Activated gamma-delta T cell (primary cell): ENCODE results near the gene ZNF816.
"Not testable (repeated sequence)": the region's sequence is repeated elsewhere in the genome, so short reads cannot be mapped to it uniquely, and the experiment has no call there.

Source experiments
- DNase-seq: peaks from one replicate; lab custom pipeline; 2025; lab: John Stamatoyannopoulos, UW

Gene ZNF816

DNA sequence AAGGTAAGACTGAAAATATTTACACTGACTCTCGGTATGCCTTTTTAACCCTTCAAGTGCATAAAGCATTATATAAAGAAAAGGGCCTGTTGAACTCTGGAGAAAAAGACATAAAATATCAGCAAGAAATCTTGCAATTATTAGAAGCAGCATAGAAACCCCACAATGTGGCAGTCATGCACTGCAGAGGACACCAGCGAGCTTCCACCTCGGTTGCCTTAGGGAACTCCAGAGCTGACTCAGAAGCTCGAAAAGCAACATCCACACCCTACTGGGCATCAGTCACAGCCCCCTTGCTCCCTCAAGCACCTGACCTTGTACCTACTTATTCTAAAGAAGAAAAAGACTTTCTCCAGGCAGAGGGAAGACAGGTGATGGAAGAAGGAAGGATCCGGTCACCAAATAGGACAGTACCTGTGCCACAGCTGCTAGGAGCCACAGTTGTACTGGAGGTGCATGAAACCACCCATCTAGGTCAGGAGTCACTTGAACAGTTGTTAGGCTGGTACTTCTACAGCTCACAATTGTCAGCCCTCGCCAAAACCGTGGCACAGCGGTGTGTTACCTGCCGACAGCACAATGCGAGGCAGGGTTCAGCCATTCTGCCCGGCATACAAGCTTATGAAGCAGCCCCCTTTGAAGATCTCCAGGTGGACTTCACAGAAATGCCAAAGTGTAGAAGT is 2.9 kb downstream of the ZNF816 start:
- DNase-seq, result no peak

DNA sequence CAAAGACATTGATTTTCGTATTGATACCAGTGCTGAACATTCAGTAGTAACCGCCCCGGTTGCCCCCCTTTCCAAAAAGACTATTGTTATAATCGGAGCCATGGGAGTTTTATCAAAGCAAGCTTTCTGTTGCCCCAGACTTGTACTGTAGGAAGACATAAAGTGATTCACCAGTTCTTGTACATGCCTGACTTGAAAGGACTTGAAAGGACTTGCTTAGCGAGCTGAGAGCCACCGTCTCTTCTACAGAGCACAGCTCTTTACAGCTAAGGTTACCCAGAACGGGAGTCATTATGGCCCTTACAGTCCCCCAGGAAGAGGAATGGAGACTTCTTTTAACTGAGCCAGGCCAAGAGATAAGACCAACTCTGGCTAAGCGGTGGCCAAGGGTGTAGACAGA is 5.1 kb downstream of the ZNF816 start:
- no peak for DNase-seq

DNA sequence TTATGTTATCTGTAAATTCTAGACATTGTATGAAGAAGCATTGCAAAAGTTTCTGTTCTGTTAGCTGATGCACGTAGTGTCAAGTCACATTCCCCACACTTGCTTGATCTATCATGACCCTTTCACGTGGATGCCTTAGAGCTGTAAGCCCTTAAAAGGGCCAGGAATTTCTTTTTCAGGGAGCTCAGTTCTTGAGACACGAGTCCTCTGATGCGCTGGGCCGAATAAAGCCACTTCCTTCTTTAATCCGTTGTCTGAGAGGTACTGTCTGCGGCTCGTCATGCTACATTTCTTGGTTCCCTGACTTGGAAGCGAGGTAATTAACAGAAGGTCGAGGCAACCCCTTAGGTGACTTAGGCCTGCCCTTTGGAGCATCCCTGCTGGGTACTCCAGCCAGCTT is 5.8 kb downstream of the ZNF816 start:
- no peak for DNase-seq

DNA sequence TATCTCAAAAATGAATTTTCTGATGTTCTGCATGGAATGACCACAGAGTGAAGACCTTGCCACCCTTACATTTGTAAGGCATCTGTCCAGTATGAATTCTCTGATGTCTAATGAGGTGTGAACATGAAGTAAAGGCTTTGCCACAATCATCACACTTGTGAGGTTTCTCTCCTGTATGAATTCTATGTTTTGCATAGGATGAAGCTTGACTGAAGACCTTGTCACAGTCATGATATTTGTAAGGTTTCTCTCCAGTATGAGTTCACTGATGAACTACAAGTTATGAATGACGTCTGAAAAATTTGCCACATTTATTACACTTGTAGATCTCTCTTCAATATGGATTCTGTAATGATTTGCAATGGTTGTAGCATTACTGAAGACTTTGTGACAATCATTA is 13.3 kb downstream of the ZNF816 start:
- no peak for DNase-seq

DNA sequence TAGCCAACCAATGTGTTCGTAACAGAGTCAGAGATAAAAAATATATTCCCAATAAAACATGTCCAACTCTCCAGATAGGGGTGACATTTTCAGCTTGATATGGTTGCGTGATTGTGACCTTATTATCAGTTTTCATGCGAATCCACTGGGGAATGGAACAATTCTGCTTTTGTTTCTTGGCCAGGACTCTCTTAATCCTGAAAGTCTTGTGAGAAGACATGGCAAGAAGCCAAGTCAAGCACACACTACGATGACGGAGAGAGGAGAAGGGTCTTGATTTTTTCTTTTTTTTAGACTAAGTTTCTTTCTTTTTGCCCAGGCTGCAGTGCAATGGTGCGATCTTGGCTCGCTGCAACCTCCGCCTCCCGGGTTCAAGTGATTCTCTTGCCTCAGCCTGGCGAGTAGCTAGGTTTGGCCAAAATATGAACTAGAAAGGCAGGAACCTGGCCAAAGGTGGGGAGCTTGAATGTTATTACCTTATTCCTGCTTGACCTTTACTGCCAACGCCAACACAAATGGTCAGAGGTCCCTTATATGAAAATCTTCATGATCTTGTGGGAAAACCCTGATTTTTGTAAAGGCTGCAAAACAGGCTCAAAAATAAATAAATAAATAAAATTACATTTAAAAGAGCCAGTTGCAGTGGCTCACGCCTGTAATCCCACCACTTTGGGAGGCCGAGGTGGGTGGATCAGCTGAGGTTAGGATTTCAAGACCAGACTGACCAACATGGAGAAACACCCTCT is 14.5 kb downstream of the ZNF816 start:
- DNase-seq, result no peak

DNA sequence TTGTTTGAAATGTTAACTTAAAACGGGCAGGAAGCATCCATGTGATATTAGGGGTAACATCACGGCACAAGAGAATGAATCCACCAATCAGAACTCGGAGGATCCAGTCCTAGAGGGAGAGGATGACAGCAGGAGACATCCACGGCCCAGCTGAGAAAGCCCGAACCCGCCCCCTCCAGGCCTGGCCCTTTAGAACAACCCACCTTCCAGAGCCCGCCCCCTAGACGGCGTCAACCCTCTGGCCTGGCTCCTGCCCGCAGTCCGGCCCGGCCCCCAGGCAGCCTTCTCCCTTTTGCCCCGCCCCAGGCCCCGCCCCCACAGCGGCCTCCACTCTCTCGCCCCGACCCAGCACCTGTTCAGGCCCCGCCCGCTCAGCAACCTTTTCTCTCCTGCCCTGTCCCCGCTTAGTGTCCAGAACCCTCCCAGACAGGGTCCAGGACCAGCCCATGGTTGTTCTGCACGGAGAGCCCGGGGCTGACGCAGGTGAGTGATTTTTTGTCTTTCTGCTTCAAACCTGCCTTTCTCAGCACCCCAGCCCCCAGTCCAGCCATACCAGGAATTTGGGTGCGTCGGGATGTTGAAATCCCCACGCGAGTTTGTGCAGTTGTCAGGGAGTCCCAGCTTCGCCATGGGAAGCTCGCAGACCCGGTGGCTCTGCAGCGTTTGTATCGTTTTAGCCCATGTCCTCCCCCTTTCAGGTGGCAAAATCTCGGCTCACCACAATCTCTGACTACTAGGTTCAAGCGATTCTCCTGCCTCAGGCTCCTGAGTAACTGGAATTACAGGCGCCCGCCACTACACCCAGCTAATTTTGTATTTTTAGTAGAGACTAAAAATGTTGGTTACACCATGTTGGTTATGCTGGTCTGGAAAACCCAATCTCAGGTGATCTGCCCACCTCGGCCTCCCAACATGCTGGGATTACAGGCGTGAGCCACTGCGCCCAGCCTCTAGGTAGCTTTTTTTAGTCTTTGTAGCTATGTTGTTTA is 16.1 kb downstream of the ZNF816 start:
- DNase-seq, result no peak

DNA sequence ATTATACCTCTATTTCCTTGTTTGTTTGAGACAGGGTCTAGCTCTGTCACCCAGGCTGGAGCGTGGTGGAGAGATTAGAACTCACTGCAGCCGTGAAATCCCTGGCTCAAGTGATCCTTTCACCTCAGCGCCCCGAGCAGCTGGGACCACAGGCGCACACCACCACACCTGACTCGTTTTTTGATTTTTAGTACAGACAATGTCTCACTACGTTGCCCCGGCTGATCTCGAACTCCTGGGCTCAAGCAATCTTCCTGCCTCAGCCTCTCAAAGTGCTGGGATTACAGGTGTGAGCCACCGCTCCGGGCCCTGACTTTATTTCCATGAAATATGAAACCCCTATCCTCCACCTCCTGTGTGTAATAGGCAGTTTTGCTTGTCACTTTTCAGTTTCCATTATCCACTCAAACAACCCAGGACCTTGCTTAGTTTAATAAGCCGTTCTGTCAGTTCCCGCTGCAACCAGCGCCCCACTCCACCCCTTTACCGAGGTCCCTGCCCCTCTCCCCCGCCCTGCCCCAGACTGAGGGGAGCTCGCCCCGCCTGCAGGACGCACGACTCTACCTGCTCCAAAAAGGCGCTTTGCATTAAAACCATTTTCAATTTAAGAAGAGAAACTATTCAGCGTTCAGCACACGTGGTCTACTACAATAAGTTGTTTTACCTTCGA is 16.9 kb downstream of the ZNF816 start:
- DNase-seq, result no peak

DNA sequence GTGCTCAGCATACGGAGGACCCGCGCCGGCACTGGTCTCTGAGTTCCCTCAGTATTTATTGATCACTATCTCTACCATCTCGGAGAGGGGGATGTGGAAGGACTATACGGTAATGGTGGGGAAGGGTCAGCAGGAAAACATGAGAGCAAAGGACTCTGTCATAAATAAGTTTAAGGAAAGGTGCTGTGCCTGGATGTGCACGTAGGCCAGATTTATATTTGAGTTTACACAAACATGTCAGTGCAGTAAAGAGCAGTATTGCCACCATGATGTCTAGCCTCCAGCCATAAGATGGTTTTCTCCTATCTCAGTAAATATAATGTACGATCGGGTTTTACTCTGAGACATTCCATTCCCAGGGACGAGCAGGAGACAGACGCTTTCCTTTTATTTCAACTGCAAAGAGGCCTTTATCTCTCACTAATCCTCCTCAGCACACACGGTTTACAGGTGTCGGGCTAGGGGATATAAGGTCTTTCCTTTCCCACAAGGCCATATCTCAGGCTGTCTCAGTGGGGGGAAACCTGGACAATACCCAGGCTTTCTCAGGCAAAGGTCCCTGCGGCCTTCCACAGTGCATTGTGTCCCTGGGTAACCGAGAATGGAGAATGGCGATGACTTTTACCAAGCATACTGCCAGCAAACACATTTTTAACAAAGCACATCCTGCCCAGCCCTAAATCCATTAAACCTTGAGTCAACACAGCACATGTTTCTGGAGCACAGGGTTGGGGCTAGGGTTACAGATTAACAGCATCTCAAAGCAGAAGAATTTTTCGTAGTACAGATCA is 17.8 kb downstream of the ZNF816 start:
- DNase-seq, result not testable (repeated sequence)

DNA sequence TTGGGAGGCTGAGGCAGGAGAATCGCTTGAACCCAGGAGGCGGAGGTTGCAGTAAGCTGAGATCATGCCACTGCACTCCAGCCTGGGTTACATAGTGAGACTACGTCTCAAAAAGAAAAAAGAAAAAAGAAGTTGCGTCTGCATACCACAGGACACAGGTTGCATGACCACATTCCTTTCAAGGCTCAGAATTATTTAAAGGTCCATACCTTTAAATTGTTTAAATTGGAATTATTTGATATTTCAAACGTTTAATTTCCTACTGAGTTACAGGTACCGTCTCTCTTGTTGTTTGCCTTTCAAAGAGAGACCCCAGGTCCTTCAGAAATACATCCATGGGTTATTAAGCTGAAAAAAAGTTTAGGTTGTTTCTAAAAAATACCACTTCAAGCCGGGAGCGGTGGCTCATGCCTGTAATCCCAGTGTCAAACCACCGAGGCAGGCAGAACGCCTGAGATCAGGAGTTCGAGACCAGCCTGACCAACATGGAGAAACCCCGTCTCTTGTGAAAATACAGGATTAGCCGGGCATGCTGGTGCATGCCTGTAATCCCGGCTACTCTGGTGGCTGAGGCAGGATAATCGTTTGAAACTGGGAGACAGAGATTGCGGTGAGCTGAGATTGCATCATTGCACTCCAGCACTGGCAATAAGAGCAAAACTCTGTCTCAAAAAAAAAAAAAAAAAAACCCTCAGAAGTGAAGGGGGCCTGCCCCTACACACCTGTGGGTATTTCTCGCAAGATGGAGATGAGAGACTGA is 18.6 kb downstream of the ZNF816 start:
- no peak for DNase-seq

DNA sequence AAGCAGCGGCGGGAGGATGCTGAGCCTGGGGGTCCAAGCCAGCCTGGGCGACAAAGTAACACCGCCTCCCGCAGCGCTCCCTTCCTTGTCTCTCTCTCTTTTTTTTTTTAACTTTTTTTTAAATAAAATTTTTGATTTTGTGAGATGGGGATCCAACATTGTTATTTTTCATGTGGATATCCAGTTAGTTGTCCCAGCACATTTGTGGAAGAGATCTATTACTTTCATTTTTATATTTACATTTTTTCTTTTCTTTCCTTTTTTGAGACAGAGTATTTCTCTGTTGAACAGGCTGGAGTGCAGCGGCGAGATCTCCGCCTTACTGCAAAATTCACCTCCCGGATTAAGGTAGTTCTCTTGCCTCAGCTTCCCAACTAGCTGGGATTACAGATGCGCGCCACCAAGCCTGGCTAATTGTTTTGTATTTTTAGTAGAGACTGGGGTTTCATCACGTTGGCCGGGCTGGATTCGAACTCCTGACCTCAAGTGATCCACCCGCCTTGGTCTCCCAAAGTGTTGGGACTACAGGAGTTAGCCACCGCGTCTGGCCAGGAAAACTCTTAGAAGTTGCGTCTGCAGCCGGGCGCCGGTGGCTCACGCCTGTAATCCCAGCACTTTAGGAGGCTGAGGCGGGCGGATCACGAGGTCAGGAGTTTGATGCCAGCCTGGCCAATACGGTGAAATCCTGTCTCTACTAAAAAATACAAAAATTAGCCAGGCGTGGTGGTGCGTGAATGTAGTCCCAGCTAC is 19.4 kb downstream of the ZNF816 start:
- DNase-seq, result no peak

DNA sequence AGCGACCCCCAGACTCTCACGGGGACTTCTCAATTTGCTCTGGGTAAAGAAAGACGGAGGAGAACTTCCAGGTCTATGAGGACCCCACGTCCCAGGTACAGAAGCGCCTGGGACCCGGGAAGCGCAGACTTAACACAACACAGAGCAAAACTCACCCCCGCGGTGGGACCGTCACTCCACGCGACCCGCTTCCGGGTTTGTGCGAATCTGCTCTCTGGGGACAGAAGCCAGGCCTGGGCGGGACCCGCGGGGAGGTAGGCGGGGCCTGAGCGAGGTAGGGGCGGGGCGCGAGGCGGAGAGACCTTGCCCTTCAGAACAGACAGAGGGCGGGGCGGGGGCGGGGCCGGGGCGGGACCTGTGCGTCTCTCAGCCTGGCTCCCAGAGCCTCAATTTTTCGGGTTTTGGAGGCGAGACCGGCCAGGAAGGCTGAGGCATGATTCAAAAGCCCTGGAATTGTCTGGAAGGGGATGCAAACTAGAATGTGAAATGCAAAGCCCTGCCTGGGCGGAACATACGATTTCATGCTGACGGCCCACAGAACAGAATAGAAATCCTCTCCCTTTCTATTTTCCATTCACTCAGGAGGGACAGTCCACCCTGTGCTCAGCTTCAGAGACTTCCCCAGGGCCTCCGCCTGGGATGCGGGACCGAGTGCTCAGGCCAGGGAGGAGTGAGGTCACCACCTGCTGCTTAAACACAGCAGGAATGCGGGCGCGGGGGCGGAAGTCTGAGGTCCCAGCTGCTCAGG is 20.1 kb downstream of the ZNF816 start:
- peak; percentile 92 for DNase-seq

DNA sequence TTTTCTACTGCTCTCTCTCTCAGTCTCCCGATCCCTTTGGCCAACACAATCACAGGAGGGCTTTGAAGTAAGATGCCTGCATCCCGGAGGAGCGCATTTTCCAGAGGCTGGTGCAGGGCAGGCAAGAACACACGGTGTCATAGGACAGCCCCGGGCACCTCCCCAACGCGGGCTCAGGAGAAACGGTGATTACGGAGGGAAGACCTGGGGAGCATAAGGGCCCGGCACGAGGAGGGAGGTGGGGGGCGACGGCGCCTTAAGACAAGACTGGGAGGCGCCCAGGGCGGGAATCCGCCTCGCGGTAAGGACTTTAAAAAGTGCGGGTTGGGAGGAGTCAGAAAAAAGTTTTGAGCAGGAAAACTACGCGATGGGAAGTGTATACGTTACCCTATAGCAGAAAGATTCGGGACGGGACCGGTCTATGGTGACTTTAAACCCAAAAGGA is 20.7 kb downstream of the ZNF816 start:
- DNase-seq, result no peak

DNA sequence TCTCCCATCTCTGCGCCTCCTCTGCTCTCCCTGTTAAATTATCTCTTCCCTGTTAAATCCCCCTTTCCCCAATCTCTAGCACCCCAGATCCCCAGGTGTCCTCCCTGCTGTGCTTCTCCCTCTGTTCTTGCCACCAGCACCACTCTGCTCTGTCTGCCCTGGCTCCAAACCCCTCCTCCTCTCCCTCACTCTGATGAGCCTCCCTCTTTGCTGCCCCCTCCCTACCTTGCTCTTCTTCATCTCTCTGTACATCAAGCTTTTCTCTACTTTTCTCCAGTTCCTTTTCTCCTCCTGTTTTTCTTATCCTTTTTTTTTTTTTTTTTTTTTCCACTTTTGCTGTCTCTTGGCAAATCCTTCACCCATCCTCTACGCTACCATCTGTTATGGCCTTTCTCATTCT is 21.2 kb downstream of the ZNF816 start:
- not testable (repeated sequence) for DNase-seq

DNA sequence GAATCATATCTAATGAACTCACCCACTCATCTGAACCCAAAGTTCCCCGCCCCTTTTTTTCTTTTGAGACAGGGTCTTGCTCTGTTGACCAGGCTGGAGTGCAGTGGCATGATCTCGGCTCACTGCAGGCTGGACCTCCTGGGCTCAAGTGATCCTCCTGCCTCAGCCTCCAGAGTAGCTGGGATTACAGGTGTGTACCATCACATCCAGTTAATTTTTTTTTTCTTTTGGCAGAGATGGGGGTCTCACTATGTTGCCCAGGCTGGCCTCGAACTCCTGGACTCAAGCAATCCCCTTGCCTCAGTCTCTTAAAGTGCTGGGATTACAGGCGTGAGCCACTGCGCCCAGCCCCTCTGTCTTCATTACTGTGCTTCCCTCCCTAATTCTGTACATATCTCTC is 21.8 kb downstream of the ZNF816 start:
- not testable (repeated sequence) for DNase-seq

DNA sequence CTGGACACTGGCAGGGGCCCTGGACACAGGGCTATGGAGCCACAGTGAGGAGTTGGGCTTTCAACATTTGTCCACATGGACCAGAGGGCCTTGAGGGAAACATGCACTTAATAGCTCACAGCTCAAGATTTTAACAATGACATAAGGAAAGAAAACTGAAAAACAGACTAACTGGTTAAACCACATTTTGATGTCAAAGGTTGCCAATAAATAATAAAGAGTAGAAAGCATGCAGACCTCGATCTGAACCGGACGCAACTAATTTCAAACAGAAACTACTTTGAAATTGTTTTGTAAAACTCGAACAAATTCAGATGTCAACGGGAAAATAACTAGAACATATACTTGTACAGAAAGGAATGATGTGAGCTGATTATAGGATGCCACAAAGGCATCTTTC is 23.9 kb downstream of the ZNF816 start:
- DNase-seq, result no peak

DNA sequence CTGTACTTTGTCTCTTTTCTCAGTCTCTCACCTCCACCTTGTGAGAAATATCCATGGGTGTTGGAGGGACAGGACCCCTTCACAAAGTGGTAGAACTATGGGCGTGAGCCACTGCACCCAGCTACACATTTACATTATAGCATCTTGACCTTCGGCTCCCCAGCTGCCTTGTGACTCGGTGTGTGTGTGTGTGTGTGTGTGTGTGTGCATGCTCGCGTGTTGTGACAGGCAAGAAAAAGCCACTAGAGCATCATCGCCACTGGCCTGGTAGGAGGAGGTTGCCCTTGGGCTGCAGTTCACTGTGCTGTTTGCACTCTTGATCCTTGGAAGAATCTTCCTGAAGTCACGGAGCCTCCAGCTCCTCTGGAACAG is 25.7 kb downstream of the ZNF816 start:
- no peak for DNase-seq

DNA sequence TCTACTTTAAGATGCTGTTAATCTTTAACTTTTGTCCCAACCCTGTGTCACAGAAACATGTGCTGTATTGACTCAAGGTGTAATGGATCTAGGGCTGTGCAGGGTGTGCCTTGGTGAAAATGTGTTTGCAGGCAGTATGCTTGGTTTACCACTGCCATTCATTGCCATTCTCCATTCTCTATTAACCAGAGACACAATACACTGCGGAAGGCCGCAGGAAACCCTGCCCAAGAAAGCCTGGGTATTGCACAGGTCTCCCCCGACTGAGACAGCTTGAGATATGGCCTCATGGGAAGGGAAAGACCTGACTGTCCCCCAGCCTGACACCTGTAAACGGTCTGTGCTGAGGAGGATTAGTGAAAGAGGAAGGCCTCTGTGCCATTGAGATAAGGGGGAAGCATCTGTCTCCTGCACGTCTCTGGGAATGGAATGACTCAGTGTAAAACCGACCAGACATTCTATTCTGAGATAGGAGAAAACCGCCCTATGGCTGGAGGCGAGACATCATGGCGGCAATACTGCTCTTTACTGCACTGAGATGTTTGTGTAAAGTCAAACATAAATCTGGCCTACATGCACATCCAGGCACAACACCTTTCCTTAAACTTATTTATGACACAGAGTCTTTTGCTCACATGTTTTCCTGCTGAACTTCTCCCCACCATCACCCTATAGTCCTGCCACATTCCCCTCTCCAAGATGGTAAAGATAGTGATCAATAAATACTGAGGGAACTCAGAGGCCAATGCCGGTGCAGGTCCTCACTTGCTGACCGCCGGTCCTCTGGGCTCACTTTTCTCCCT is 26.3 kb downstream of the ZNF816 start:
- no peak for DNase-seq

DNA sequence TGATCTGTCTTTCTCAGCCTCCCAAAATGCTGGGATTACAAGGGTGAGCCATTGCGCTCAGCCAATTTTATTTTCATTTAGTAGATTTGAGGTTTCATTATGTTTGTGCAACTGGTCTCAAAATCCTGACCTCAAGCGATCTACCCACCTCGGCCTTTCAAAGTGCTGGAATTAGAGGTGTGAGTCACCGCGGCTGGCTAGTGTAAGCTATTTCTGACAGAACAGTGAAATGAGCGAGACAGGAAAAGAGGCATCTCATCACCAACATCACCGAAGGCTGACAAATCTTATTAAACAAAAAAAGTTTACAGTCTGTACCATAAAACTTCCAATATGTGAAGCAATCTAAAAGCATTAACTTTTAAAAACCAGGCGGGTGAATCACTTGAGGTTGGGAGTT is 27.2 kb downstream of the ZNF816 start:
- DNase-seq, result no peak
